Left hindlimb (tissue), 1 donor: ENCODE data around the gene ARVCF.
A peak's percentile ranks its signal among the peaks of the same experiment; 100 is the strongest.

Experiments
- DNase-seq: peaks from one replicate; pipeline ENCODE4 v3.0.0-alpha.2; 2018

ARVCF gene

GRCh38 chr22:20029550-20030225, 13.1 kb upstream of the ARVCF start:
- DNase-seq = no peak

- no peak for DNase-seq
Observed at GRCh38 chr22:20028855-20029549, 12.4 kb upstream of the ARVCF start.

- no peak for DNase-seq
Observed at GRCh38 chr22:20027966-20028854, 11.6 kb upstream of the ARVCF start.

GRCh38 chr22:20026996-20027601, 10.5 kb upstream of the ARVCF start:
- DNase-seq = no peak

GRCh38 chr22:20026204-20026908, 9.7 kb upstream of the ARVCF start:
- no peak for DNase-seq

GRCh38 chr22:20025401-20026203, 9.0 kb upstream of the ARVCF start:
- no peak for DNase-seq

- DNase-seq = no peak
Observed at GRCh38 chr22:20024650-20025397, 8.2 kb upstream of the ARVCF start.

GRCh38 chr22:20024225-20024624, 7.6 kb upstream of the ARVCF start:
- no peak for DNase-seq

GRCh38 chr22:20022978-20023613, 6.5 kb upstream of the ARVCF start:
- DNase-seq = no peak

- peak; percentile 21 for DNase-seq
Observed at GRCh38 chr22:20022231-20022977, 5.8 kb upstream of the ARVCF start.

- peak; percentile 44 for DNase-seq
Observed at GRCh38 chr22:20021196-20022181, 4.9 kb upstream of the ARVCF start.

GRCh38 chr22:20020533-20021195, 4.0 kb upstream of the ARVCF start, which contains the start of gene TANGO2:
Gene TANGO2, plus strand, starts transcription at chr22:20021110. Its CDS starts 15,689 bp downstream, at chr22:20036799.
- DNase-seq = peak; percentile 92

- DNase-seq = peak; percentile 28
Observed at GRCh38 chr22:20019661-20020532, 3.3 kb upstream of the ARVCF start.

GRCh38 chr22:20018001-20018400, 1.4 kb upstream of the ARVCF start:
- no peak for DNase-seq

- DNase-seq = peak; percentile 20
Observed at GRCh38 chr22:20017622-20017958, 967 bp upstream of the ARVCF start.

GRCh38 chr22:20015971-20016733, 471 bp downstream of the ARVCF start:
- DNase-seq = peak; percentile 37
